Kidney capillary endothelial cell (primary cell): ENCODE measurements around the gene FLVCR2.

ENCODE experiments used
- DNase-seq: peaks from one replicate; pipeline ENCODE4 v3.0.0-alpha.2; 2018; ENCODE audit warnings: low spot score

Gene FLVCR2

GRCh38 chr14:75630695-75631452 is 52.5 kb downstream of the FLVCR2 start:
- no peak for DNase-seq

DNA sequence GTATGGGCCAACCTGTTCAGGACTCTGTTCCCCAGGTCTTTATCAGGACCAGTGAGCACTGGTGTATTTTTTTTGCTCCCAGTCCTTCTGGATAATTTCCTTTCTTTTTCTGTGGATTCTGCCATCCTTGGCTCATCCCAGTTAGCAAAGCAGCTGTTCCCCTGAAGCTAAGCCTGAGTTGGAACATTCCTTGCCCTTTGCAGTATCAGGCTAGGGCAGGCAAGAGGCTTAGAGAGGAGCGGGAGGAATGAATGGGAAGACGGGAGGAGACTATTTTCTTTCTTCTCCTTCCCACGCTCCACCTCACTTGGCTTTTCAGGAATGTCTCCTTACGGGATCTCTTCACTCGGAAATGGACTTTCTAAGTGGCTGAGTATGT is 53.0 kb downstream of the FLVCR2 start:
- DNase-seq = no peak

- DNase-seq = no peak
Measured at GRCh38 chr14:75634848-75635247, 56.4 kb downstream of the FLVCR2 start.

GRCh38 chr14:75636100-75636692 is 57.8 kb downstream of the FLVCR2 start:
- no peak for DNase-seq

DNA sequence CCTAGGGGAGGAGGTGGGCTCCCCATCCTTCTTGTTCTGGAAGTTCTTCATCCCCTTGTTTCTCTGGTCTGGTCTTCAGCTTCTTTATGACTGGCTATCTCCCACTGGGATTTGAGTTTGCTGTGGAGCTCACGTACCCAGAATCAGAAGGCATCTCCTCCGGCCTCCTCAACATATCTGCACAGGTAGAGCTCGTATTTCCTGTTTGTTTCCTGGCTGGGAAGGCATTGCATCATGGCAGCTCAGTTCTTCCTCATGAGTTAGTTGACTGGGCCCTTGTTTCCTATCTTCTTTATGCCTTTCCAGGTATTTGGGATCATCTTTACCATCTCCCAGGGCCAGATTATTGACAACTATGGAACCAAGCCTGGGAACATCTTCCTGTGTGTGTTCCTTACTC is 62.5 kb downstream of the FLVCR2 start:
- no peak for DNase-seq

- no peak for DNase-seq
Measured at GRCh38 chr14:75643985-75644384, 65.6 kb downstream of the FLVCR2 start.

- DNase-seq = no peak
Measured at GRCh38 chr14:75645056-75645455, 66.6 kb downstream of the FLVCR2 start.

- no peak for DNase-seq
Measured at GRCh38 chr14:75646762-75647161, 68.3 kb downstream of the FLVCR2 start.

GRCh38 chr14:75647640-75648039 is 69.2 kb downstream of the FLVCR2 start:
- no peak for DNase-seq

GRCh38 chr14:75648066-75648838 is 69.8 kb downstream of the FLVCR2 start:
- DNase-seq = no peak

GRCh38 chr14:75649337-75649736 is 70.9 kb downstream of the FLVCR2 start:
- DNase-seq = no peak

DNA sequence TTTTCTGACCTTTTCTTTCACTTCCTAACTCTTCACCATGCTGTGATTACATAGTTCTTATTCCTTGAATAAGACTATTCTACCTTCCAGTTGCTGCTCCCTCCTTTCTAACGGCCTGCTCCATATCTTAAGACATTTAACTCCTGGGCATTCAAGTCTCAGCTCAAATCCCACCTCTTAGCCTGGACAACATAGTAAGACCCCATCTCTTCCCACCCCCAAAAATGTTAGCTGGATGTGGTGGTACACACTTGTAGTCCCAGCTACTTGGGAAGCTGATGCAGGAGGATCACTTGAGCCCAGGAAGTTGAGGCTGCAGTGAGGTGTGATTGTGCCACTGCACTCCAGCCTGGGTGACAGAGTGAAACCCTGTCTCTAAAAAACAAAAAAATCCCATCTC is 71.4 kb downstream of the FLVCR2 start:
- no peak for DNase-seq

DNA sequence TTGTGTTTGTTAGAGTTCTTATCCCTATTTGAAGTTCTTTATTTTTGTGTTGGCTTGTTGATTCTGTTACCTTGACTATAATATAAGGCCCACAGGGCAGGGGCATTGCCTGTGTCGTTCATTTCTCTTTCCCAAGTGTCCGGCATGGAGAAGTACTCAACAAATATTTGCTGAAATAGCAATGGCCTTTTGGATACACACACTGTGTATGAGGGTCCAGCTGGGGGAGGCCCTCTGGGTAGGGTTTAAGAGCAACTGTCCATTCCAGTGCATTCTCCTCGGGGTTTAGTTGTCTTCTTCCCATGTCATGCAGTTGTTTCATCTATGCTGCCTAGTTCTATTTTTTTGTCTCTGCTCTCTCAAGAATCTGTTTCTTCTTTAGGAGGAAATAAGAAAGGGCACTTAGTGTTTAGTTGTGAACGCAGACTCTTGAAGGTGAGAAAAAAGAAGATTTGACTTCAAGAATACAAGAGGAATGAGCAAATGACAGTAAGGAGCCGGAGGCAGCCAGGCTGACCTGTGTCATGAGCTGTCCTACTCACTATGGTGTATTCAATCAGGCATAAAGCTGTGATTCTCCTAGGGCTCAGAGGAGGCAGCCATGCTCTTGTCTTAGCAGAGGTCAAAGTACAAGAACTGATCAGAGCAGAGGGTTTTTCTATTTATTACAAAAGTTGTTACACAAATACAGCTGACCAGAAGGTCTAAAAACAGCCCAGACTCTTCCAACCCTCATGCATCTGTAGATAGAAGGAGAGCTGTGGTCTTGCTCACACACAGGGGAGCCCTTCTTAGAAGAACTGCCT is 72.0 kb downstream of the FLVCR2 start:
- no peak for DNase-seq

GRCh38 chr14:75653563-75653962 is 75.1 kb downstream of the FLVCR2 start:
- no peak for DNase-seq

DNA sequence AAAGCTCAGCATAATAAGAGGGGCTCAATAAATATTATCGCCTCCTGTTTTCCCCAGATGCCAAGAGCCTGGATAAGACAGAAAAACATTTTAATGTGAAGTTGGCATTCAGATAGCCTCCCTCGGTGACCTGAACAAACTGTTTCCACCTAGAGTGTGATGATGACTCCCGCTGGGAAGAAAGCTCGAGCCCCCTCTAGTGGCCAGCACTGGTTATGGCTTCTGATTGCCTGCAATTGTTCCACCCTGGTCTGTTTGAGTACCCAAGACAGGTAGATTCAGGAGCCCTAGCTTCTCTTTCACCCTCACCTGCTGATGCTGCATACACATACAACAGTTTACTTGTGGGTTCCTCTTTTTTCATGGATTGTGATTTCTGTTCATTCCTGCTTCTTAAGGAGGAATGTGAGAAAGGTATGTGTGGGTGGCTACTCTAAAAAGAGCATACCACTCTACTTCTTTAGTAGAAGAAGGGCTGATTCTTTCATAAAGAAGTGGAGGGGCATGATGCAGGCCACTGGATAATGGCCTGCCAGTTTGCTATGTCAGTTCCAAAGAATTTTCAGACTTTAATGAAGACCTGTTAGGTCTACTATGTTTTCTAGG is 75.8 kb downstream of the FLVCR2 start:
- DNase-seq = peak; percentile 51

GRCh38 chr14:75655235-75655634 is 76.8 kb downstream of the FLVCR2 start:
- DNase-seq = no peak

- DNase-seq = no peak
Measured at GRCh38 chr14:75657331-75657730, 78.9 kb downstream of the FLVCR2 start.

DNA sequence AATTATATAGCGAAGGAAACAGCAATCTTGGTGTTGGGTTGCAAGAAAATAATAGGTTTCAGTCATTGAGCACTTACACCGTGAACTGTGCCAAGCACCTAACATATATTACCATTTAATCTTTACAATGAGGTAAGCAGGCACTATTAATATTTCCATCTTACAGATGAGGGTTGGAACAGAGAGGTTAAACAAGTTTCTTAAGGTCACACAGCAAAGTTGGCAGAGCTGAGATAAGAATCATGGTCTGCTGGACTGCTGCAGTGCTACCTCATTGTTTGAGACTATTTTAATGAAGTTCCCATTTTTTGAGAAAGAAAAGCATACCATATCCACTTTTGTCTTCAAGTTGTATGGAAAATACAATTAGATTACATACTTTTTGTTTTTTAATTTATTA is 80.5 kb downstream of the FLVCR2 start:
- DNase-seq = no peak

DNA sequence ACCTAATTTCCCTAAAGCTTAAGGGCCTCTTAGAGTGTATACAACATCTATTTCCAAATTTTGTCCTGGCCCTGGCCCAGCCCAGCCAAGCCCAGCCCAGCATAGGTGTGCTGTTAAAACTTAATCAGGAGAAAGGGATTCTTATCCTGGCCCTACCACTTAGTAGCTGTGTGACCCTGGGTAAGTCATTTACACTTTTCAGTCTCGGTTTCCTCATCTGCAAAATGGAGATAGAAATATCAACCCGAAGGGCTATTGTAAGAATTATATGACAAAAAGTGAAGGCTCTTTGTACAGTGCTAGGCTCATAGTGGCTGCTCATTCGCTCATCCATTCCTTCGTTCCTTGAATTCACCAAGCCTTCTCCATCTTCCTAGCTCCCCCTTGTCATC is 81.8 kb downstream of the FLVCR2 start:
- no peak for DNase-seq

- peak; percentile 96 for DNase-seq
Measured at GRCh38 chr14:75660630-75661498, 82.4 kb downstream of the FLVCR2 start, which contains the start of the genes ERG28 and TTLL5. Gene ERG28 (minus strand): TSS chr14:75660876. CDS start chr14:75657502, 3,374 bp downstream. Gene TTLL5 (plus strand): TSS chr14:75661246. CDS start chr14:75663150, 1,904 bp downstream.

GRCh38 chr14:75661499-75661814 is 83.0 kb downstream of the FLVCR2 start:
- no peak for DNase-seq
